ENCODE measurements around the gene CMSS1.

Gene CMSS1

DNA sequence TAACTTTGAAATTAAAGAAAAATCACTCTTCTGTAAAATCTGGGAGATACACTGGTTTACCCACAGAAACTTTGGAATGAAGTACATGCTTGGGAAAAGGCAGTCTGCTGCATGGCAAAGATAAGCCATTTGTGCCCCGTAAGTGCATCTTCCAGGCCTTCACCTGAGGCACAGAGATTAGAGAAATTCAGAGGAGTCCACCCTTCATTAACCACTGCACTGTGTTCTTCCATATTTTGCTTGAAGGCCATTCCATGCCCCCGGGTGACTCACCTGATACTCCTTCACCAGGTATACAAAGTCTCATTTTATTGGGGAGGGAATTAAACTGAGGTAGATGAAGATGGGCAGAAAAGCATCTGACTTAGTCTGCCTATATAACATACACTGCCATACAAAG lies 53.0 kb downstream of the CMSS1 start:
- Histone ChIP-seq H3K9me3 (no peaks in the 10 kb centered on the region), H3K27me3 (no peaks in the 10 kb centered on the region), H3K36me3 (no peaks in the 10 kb centered on the region; the same call in 1 of the 2 replicates), H3K4me3 (ENCODE audit: low read depth, low read length) (no peak overlapping the region), H3K4me1 (peaks cover 14% of the 10 kb centered on the region)
- TF ChIP-seq, protein P1, sequence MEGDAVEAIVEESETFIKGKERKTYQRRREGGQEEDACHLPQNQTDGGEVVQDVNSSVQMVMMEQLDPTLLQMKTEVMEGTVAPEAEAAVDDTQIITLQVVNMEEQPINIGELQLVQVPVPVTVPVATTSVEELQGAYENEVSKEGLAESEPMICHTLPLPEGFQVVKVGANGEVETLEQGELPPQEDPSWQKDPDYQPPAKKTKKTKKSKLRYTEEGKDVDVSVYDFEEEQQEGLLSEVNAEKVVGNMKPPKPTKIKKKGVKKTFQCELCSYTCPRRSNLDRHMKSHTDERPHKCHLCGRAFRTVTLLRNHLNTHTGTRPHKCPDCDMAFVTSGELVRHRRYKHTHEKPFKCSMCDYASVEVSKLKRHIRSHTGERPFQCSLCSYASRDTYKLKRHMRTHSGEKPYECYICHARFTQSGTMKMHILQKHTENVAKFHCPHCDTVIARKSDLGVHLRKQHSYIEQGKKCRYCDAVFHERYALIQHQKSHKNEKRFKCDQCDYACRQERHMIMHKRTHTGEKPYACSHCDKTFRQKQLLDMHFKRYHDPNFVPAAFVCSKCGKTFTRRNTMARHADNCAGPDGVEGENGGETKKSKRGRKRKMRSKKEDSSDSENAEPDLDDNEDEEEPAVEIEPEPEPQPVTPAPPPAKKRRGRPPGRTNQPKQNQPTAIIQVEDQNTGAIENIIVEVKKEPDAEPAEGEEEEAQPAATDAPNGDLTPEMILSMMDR (IDR thresholded peaks at IDR 0.05; ENCODE audit: low read depth, low read length), result no peak
- no peak for DNase-seq

DNA sequence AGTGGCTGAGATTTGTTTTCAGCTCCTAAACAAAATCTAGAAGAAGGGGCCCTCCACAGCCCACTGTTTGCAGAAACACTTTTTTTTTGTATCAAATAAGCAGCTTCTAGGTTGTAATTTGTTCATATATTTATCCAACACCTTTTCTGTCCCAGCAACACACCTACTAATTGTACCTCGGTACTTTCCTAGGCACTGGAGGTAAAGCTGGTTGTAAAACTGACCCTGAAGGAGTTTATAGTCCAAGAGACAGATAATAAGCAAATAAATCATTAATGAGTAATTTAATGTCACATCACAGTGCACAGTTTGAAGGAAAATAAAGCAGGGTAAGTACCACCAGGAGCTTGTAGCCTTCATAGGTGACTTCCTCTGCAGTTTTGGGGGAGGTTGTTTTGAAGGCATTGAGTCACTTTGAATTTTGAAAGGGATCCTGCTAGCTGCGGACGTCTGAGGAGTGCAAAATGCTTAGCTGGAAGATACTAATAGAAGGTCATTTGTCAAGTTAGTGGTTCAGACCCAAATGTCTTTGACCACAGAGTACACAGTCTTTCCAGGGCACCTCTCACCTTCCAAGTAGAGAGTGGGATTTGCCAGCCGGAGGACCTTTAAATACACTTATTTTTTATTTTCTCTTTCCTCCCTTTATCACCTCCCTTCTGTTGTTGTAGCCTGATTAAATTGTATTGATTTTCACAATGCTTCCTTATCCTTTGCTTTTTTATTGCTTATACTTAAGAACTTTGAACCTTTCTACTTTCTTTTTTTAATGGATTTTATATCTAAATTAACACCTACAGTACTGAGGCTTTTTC lies 53.8 kb downstream of the CMSS1 start:
- Histone ChIP-seq H3K4me3 (ENCODE audit: low read depth, low read length) (no peak overlapping the region), H3K4me1 (peaks cover 14% of the 10 kb centered on the region), H3K27me3 (no peaks in the 10 kb centered on the region), H3K36me3 (no peaks in the 10 kb centered on the region; the same call in 1 of the 2 replicates), H3K9me3 (no peaks in the 10 kb centered on the region)
- DNase-seq, result no peak
- TF ChIP-seq, protein P1 (IDR thresholded peaks at IDR 0.05; ENCODE audit: low read depth, low read length), result no peak

DNA sequence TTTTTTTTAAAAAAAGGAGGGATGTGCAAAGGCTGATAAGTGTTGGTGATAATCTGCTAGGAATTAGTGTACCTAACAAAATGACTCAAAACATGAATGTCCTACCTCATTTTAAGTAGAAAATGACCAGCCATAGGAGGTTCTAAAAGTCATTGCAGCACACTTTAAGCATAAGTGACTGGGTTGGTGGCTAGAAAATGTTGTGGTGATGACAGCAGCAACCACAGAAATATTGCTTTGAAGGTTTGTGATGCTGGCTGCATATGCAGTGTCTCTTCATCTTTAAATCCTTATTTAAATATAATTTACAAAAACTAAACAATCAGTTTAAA lies 55.2 kb downstream of the CMSS1 start:
- Histone ChIP-seq H3K4me3 (ENCODE audit: low read depth, low read length) (no peak overlapping the region), H3K9me3 (no peaks in the 10 kb centered on the region), H3K27me3 (no peaks in the 10 kb centered on the region), H3K36me3 (no peaks in the 10 kb centered on the region; the same call in 1 of the 2 replicates), H3K4me1 (peaks cover 14% of the 10 kb centered on the region)
- TF ChIP-seq, protein P1 (IDR thresholded peaks at IDR 0.05; ENCODE audit: low read depth, low read length), result no peak
- no peak for DNase-seq

DNA sequence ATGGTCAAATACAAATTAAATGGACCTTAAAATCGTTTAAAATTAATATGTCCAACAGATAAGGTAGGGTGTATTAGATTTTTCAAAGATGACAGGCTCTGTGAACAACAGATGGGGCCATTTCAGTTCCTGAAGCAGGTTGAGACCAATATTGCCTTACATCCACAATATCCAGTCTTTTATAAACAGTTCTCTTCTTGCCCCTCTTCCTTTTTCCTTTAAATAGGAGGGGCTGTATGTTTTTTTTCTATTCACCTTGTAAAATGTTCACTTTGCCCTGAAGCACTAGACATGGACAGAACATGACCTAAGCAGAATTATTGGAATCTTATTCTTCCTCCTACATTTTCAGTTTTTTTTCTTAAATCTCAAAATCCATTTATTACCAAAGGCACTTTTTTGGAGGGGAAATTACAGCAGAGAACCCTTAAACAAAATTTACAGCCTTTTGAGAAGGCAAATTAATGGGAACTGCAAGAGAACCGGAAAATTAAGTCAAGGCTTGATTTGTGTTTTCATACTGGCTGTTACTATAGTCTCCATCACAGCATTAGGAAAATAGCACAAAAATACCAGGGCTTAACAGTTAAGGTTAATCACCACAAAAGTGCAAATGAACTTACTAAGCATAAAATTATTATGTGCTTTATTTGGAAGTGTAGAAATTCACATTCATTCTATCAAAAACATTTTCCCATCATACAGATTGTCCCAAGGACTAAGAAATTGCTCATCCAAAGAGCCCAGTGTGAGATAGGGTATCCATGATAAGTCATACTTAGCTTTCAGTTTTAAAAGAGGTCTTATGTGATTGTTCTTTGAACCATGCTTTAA lies 55.8 kb downstream of the CMSS1 start:
- H3K9me3 ChIP-seq, result no peaks in the 10 kb centered on the region
- DNase-seq, result no peak
- no peak overlapping the region for H3K4me3 ChIP-seq (ENCODE audit: low read depth, low read length)
- no peaks in the 10 kb centered on the region for H3K36me3 ChIP-seq
- TF ChIP-seq, protein P1 (IDR thresholded peaks at IDR 0.05; ENCODE audit: low read depth, low read length), result no peak
- H3K27me3 ChIP-seq, result no peaks in the 10 kb centered on the region
- H3K4me1 ChIP-seq, result peaks cover 10% of the 10 kb centered on the region

DNA sequence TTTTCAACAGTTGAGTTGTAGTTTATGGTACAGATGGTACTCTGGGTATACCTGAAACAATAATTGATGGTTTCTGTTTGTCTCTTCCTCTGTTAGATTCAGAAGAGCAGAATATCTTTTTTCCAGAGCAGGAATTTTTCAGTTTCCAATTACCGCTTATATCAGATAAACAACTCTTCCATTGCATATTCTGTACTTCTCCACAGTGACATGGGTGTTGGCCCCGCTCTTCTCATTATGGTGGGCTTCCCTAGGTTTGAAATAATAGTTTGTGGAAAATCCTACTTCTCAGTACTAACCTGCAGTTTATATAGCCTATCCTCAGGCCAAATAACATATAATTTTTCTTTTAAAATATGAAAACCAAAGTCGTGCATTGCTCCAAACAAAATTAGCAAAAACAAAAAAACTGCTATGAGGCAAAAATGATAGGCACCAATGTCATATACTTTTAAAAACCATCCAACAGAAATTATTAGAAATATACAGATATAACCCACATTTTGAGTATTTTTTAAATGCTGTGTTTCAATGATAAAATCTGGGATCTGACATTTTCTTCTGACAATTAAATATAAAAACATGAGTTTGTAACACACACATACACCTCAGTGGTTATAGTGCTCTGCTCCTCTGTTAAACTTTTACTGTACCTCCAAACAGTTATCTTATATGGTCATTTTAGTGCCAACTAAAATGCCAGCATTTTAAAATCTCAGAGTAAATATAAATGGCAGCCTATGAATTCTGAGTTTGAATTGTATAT lies 56.8 kb downstream of the CMSS1 start:
- Histone ChIP-seq H3K27me3 (no peaks in the 10 kb centered on the region), H3K36me3 (no peaks in the 10 kb centered on the region), H3K4me1 (peaks cover 5% of the 10 kb centered on the region), H3K9me3 (no peaks in the 10 kb centered on the region), H3K4me3 (ENCODE audit: low read depth, low read length) (no peak overlapping the region)
- no peak for DNase-seq
- TF ChIP-seq, protein P1 (IDR thresholded peaks at IDR 0.05; ENCODE audit: low read depth, low read length), result no peak
